ENCODE data around the gene KLHL4. TPM values are rescaled to one million over a fixed set of nuclear protein-coding genes. Genes with fewer than 3 reads are reported as not detected.
"Not testable (repeated sequence)": the region's sequence is repeated elsewhere in the genome, so short reads cannot be mapped to it uniquely, and the experiment has no call there.

Gene KLHL4, protein sequence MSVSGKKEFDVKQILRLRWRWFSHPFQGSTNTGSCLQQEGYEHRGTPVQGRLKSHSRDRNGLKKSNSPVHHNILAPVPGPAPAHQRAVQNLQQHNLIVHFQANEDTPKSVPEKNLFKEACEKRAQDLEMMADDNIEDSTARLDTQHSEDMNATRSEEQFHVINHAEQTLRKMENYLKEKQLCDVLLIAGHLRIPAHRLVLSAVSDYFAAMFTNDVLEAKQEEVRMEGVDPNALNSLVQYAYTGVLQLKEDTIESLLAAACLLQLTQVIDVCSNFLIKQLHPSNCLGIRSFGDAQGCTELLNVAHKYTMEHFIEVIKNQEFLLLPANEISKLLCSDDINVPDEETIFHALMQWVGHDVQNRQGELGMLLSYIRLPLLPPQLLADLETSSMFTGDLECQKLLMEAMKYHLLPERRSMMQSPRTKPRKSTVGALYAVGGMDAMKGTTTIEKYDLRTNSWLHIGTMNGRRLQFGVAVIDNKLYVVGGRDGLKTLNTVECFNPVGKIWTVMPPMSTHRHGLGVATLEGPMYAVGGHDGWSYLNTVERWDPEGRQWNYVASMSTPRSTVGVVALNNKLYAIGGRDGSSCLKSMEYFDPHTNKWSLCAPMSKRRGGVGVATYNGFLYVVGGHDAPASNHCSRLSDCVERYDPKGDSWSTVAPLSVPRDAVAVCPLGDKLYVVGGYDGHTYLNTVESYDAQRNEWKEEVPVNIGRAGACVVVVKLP
- not detected for polyA plus RNA-seq (ENCODE audit: low read depth in 6 of 6)

GRCh38 chrX:87517571-87518141 lies at the start of gene KLHL4:
KLHL4 (plus strand) TSS chrX:87517802; CDS start chrX:87517894, 92 bp downstream.
- no peak within 1 kb of the TSS for H3K27ac Mint-ChIP-seq
- no peak for ATAC-seq (ENCODE audit: low read depth in 2 of 2)
- peaks cover 0 to 3% (median 0%) of the 10 kb centered on the region in 7 donors for H3K9me3 Mint-ChIP-seq

GRCh38 chrX:87468941-87469340 lies 48.7 kb upstream of the KLHL4 start:
- Mint-ChIP-seq H3K36me3 (peaks cover 0 to 6% of the 10 kb centered on the region in 2 donors), H3K4me3 (no peak overlapping the region), H3K9me3 (peaks cover 4 to 24% (median 6%) of the 10 kb centered on the region in 7 donors), H3K27ac (no peak overlapping the region), H3K27me3 (no peaks in the 10 kb centered on the region), H3K4me1 (no peaks in the 10 kb centered on the region)
- ATAC-seq (ENCODE audit: low read depth in 2 of 2) (no peak), DNase-seq (no peak)

More at GRCh38 chrX:87517571-87518141, at the start of gene KLHL4:
- Mint-ChIP-seq H3K4me1 (no peaks in the 10 kb centered on the region), H3K27me3 (no peaks in the 10 kb centered on the region), H3K36me3 (no peaks in the 10 kb centered on the region), H3K4me3 (peak within 1 kb of the TSS in 1 of 8 donors; percentile 17)
- no peak for DNase-seq

- Mint-ChIP-seq H3K9me3 (peaks cover 0 to 12% (median 6%) of the 10 kb centered on the region in 7 donors), H3K27ac (no peak overlapping the region), H3K36me3 (no peaks in the 10 kb centered on the region), H3K4me3 (no peak overlapping the region), H3K27me3 (no peaks in the 10 kb centered on the region), H3K4me1 (no peaks in the 10 kb centered on the region)
- DNase-seq: no peak
- ATAC-seq (ENCODE audit: low read depth in 2 of 2): no peak
Measured at GRCh38 chrX:87475793-87476192, 41.8 kb upstream of the KLHL4 start.

DNA sequence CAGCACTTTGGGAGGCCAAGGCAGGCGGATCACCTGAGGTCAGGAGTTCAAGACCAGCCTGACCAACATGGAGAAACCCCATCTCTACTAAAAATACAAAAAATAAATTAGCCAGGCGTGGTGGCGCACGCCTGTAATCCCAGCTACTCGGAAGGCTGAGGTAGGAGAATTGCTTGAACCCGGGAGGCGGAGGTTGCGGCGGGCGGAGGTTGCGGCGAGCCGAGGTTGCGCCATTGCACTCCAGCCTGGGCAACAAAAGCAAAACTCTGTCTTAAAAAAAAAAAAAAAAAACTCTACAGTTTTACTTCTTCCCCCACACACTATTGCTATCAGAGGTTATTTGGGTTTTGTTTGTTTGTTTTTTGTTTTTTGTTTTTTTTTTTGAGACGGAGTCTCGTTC lies 38.9 kb upstream of the KLHL4 start:
- not testable (repeated sequence) for H3K36me3 Mint-ChIP-seq; H3K9me3 Mint-ChIP-seq; H3K27me3 Mint-ChIP-seq; H3K27ac Mint-ChIP-seq; DNase-seq; ATAC-seq (ENCODE audit: low read depth in 2 of 2); H3K4me1 Mint-ChIP-seq; H3K4me3 Mint-ChIP-seq

GRCh38 chrX:87489071-87489470 lies 28.5 kb upstream of the KLHL4 start:
- Mint-ChIP-seq H3K4me1 (no peaks in the 10 kb centered on the region), H3K27ac (no peak overlapping the region), H3K9me3 (peaks cover 0 to 1% (median 0%) of the 10 kb centered on the region in 7 donors), H3K36me3 (no peaks in the 10 kb centered on the region), H3K27me3 (no peaks in the 10 kb centered on the region), H3K4me3 (no peak overlapping the region)
- no peak for DNase-seq
- ATAC-seq (ENCODE audit: low read depth in 2 of 2): no peak

DNA sequence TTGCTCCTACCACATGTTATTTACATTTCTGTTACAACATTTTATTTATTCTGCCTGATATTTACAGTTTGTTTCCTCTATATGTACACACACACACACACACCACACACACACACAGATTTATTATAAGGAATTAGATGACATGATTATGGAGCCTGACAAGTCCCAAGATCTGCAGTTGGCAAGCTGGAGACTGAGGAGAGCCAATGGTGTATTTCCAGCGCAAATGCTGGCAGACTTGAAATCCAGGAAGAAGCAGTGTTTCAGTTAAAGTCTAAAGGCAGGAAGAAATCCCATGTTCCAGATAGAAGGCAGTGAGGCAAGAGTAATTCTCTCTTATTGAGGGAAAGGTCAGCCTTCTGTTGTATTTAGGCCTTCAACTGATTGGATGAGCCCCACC lies 1.8 kb upstream of the KLHL4 start:
- Mint-ChIP-seq H3K36me3 (no peaks in the 10 kb centered on the region), H3K4me1 (no peaks in the 10 kb centered on the region), H3K27me3 (no peaks in the 10 kb centered on the region), H3K27ac (no peak overlapping the region), H3K4me3 (no peak overlapping the region), H3K9me3 (peaks cover 0 to 8% (median 0%) of the 10 kb centered on the region in 7 donors)
- ATAC-seq (ENCODE audit: low read depth in 2 of 2) (no peak), DNase-seq (no peak)

- Mint-ChIP-seq H3K36me3 (no peaks in the 10 kb centered on the region), H3K4me3 (no peak overlapping the region), H3K9me3 (peaks cover 0 to 8% (median 0%) of the 10 kb centered on the region in 7 donors), H3K27me3 (no peaks in the 10 kb centered on the region), H3K4me1 (no peaks in the 10 kb centered on the region), H3K27ac (no peak overlapping the region)
- DNase-seq (no peak), ATAC-seq (ENCODE audit: low read depth in 2 of 2) (no peak)
Measured at GRCh38 chrX:87516717-87517121, 883 bp upstream of the KLHL4 start.

DNA sequence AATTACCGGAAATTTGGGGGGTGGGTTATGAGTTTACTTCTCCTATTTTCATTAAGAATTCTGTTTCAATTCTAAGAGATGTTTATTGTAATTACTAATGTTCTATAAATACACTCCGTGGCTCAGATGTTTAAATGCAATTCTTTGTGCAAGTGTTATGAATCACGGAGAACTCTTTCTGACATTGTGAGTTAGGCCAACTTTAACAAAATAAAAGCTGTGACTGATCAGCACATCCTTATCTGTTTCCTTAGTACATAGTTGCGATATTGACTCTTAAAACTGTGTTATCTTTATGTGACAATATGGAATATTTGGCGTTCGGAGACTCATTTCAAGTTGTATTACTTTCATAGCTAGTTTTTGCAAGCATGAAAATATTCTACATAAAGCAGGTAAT lies 902 bp downstream of the KLHL4 start:
- no peaks in the 10 kb centered on the region for H3K27me3 Mint-ChIP-seq
- no peak overlapping the region for H3K4me3 Mint-ChIP-seq
- no peak for ATAC-seq (ENCODE audit: low read depth in 2 of 2)
- no peaks in the 10 kb centered on the region for H3K36me3 Mint-ChIP-seq
- no peaks in the 10 kb centered on the region for H3K4me1 Mint-ChIP-seq
- no peak for DNase-seq
- H3K9me3 Mint-ChIP-seq: peaks cover 0 to 2% (median 0%) of the 10 kb centered on the region in 7 donors
- H3K27ac Mint-ChIP-seq: no peak overlapping the region

- Mint-ChIP-seq H3K36me3 (no peaks in the 10 kb centered on the region), H3K4me1 (no peaks in the 10 kb centered on the region), H3K27ac (no peak overlapping the region), H3K27me3 (no peaks in the 10 kb centered on the region), H3K4me3 (no peak overlapping the region), H3K9me3 (peaks cover 0 to 5% (median 4%) of the 10 kb centered on the region in 7 donors)
- ATAC-seq (ENCODE audit: low read depth in 2 of 2) (no peak), DNase-seq (no peak)
Measured at GRCh38 chrX:87525771-87526229, 8.2 kb downstream of the KLHL4 start.

GRCh38 chrX:87526281-87526680 lies 8.7 kb downstream of the KLHL4 start:
- H3K36me3 Mint-ChIP-seq: no peaks in the 10 kb centered on the region
- H3K4me1 Mint-ChIP-seq: no peaks in the 10 kb centered on the region
- H3K4me3 Mint-ChIP-seq: no peak overlapping the region
- ATAC-seq (ENCODE audit: low read depth in 2 of 2): no peak
- H3K9me3 Mint-ChIP-seq: peaks cover 0 to 5% (median 4%) of the 10 kb centered on the region in 7 donors
- no peak overlapping the region for H3K27ac Mint-ChIP-seq
- DNase-seq: no peak
- H3K27me3 Mint-ChIP-seq: no peaks in the 10 kb centered on the region

- no peak for ATAC-seq (ENCODE audit: low read depth in 2 of 2)
- Mint-ChIP-seq H3K4me3 (no peak overlapping the region), H3K27ac (no peak overlapping the region), H3K36me3 (no peaks in the 10 kb centered on the region), H3K9me3 (peaks cover 0 to 5% (median 4%) of the 10 kb centered on the region in 7 donors), H3K4me1 (no peaks in the 10 kb centered on the region), H3K27me3 (no peaks in the 10 kb centered on the region)
- DNase-seq: no peak
Measured at GRCh38 chrX:87528487-87528886, 10.9 kb downstream of the KLHL4 start.

DNA sequence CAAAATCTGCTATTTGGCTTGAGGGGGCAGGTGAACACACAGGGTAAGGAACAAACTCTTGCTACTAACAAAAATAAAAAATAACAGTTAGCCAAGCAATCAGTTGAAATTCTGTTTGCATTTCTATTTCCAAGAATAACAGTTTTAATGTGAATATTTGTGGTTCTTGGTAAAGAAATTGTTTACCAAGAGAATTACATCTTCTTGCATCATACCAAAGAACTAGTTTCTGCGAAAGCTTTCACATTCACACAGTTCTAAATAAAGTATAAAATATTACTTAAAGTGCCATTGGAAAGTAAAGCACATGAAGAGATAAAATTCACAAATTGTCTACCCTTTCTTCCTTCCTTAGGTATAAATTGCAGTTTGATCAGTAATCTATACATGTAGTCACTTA lies 54.4 kb downstream of the KLHL4 start:
- Mint-ChIP-seq H3K9me3 (peaks cover 0 to 7% (median 0%) of the 10 kb centered on the region in 7 donors), H3K36me3 (no peaks in the 10 kb centered on the region), H3K27ac (no peak overlapping the region), H3K27me3 (no peaks in the 10 kb centered on the region), H3K4me1 (no peaks in the 10 kb centered on the region), H3K4me3 (no peak overlapping the region)
- DNase-seq (no peak), ATAC-seq (ENCODE audit: low read depth in 2 of 2) (no peak)

GRCh38 chrX:87572901-87573300 lies 55.3 kb downstream of the KLHL4 start:
- H3K4me3 Mint-ChIP-seq: no peak overlapping the region
- H3K36me3 Mint-ChIP-seq: no peaks in the 10 kb centered on the region
- DNase-seq: no peak
- no peak for ATAC-seq (ENCODE audit: low read depth in 2 of 2)
- no peak overlapping the region for H3K27ac Mint-ChIP-seq
- H3K9me3 Mint-ChIP-seq: peaks cover 0 to 4% (median 0%) of the 10 kb centered on the region in 7 donors
- no peaks in the 10 kb centered on the region for H3K27me3 Mint-ChIP-seq
- no peaks in the 10 kb centered on the region for H3K4me1 Mint-ChIP-seq

Data from naive B cell (primary cell).